Stomach (tissue), 4 donors: ENCODE measurements around the gene EEA1.

Experiments used
- CTCF ChIP-seq, 7 experiments: fragments of 450-650 bp in 4 of 7; fragments of 200-600 bp in 3 of 7; sonication (generic) in 3 of 7; IDR thresholded peaks; one replicate each; pipeline ENCODE4 v1.5.1; 2016 to 2019; ENCODE audit warnings: antibody characterized with exemption in 7 of 7, control low read depth in 2 of 7, mild to moderate bottlenecking in 1 of 7
- POLR2AphosphoS5 ChIP-seq, 3 donors: sonication (generic); formaldehyde crosslinking; IDR thresholded peaks; one replicate each; pipeline ENCODE4 v1.6.1; 2016; ENCODE audit warnings: antibody characterized with exemption in 3 of 3

GRCh38 chr12:92762773-92763172 is 166.3 kb downstream of the EEA1 start:
- TF ChIP-seq CTCF (IDR thresholded peaks at IDR 0.05) (no peak), POLR2AphosphoS5 (IDR thresholded peaks at IDR 0.05) (no peak)
